Spleen (tissue), 11 donors: ENCODE measurements around the gene SGIP1. TPM values are rescaled to one million over a fixed set of nuclear protein-coding genes. Genes with fewer than 3 reads are reported as not detected.

Source experiments
- DNase-seq: peaks from one replicate; pipeline ENCODE4 v3.0.0-alpha.2; 2020
- H3K27ac ChIP-seq, 8 donors: fragments of 200-600 bp; sonication (generic) in 7 of 8; 1 replicate in 4 of 8; 2 replicates in 4 of 8; pipeline versions ENCODE4 v1.5.0 to v1.8.0; 2016 to 2021; ENCODE audit warnings: inconsistent platforms in 4 of 8, mild to moderate bottlenecking in 4 of 8, moderate library complexity in 1 of 8
- H3K27me3 ChIP-seq, 7 donors: fragments of 200-600 bp; sonication (generic) in 6 of 7; replicated peaks in 1 of 7; 1 replicate in 4 of 7; 2 replicates in 3 of 7; pipeline versions ENCODE4 v1.5.0 to v1.8.0; 2016 to 2021; ENCODE audit warnings: inconsistent platforms in 3 of 7, mild to moderate bottlenecking in 1 of 7
- H3K36me3 ChIP-seq, 6 donors: fragments of 200-600 bp; sonication (generic) in 5 of 6; 1 replicate in 4 of 6; 2 replicates in 2 of 6; pipeline versions ENCODE4 v1.5.0 to v1.8.0; 2016 to 2021; ENCODE audit warnings: inconsistent platforms in 2 of 6
- H3K4me1 ChIP-seq, 6 donors: fragments of 200-600 bp; sonication (generic) in 5 of 6; 1 replicate in 3 of 6; 2 replicates in 3 of 6; pipeline versions ENCODE4 v1.5.0 to v1.8.0; 2016 to 2021; ENCODE audit warnings: inconsistent platforms in 3 of 6
- H3K4me3 ChIP-seq, 8 donors: fragments of 200-600 bp; sonication (generic) in 7 of 8; 1 replicate in 4 of 8; 2 replicates in 4 of 8; pipeline versions ENCODE4 v1.5.0 to v1.8.0; 2016 to 2021; ENCODE audit warnings: inconsistent platforms in 4 of 8, mild to moderate bottlenecking in 4 of 8, moderate library complexity in 2 of 8
- H3K9me3 ChIP-seq, 8 donors: fragments of 200-600 bp; sonication (generic) in 7 of 8; 1 replicate in 4 of 8; 2 replicates in 4 of 8; pipeline versions ENCODE4 v1.5.0 to v1.8.0; 2016 to 2021; ENCODE audit warnings: inconsistent platforms in 4 of 8
- CTCF ChIP-seq, 11 experiments: fragments of 200-600 bp in 7 of 11; fragments of 450-650 bp in 4 of 11; sonication (generic) in 4 of 11; IDR thresholded peaks in 8 of 11; conservative IDR thresholded peaks in 3 of 11; 1 replicate in 7 of 11; 2 replicates in 4 of 11; pipeline versions ENCODE4 v1.4.0 to v1.8.0; 2016 to 2021; ENCODE audit warnings: antibody characterized with exemption in 11 of 11, inconsistent platforms in 4 of 11, mild to moderate bottlenecking in 1 of 11
- POLR2A ChIP-seq, 3 donors: fragments of 450-650 bp; IDR thresholded peaks; one replicate each; pipeline ENCODE4 v1.5.1; 2017; ENCODE audit warnings: antibody characterized with exemption in 3 of 3, mild to moderate bottlenecking in 1 of 3
- POLR2AphosphoS5 ChIP-seq, 3 donors: sonication (generic); formaldehyde crosslinking; IDR thresholded peaks; one replicate each; pipeline ENCODE4 v1.5.1; 2017; ENCODE audit warnings: antibody characterized with exemption in 3 of 3
- WGBS, 5 donors: extraction: QIAGEN DNeasy Blood & Tissue Kit in 3 of 5; methylation state at CpG; one replicate each; pipeline versions ENCODE4 v1.1.5 to v1.1.7; 2013 to 2018; 5-methylcytosine and 5-hydroxymethylcytosine counted together
- intact Hi-C: fragments of 100-400 bp; cut with DNase I; formaldehyde crosslinking; loops from one replicate; pipeline ENCODE4 v1.15.0; 2023; ENCODE audit warnings: low total_unique reads
- polyA plus RNA-seq, 3 donors: library from polyadenylated mRNA; stranded (reverse); fragments of 200-250 nt; gene quantifications; one replicate each; pipeline ENCODE4 v1.2.1, GENCODE V29; 2013
- total RNA-seq, 7 donors: library from RNA; depleted of rRNA in 3 of 7; stranded (reverse); fragments of >200 nt in 3 of 7; fragmentation: NEBNext Ultra II Directional in 4 of 7; extraction: Animal tissue kit (Norgen Biotek cat#: 25700) in 4 of 7; gene quantifications; one replicate each; pipeline versions ENCODE4 v1.1.0 to v1.2.1, GENCODE V29; 2016 to 2021
- donor health status: healthy with polysubstance abuse.
- donor health status: DM: no; HTN: no; CAD: no; lungs with moderate emphysema.
- donor health status: DM: no; HTN: no; CAD: no.
- donor health status: Bipolar disorder and iron deficiency.
- donor health status: healthy.
- donor health status: DM: no; HTN: no; CAD: no.
- donor health status: DM: yes; HTN: yes; CAD: no.

SGIP1 gene
- total and polyA plus RNA-seq, 10 donors, result 0.13 to 1.6 (median 0.74) TPM; not detected in 2

- no peak overlapping the region for H3K27ac ChIP-seq
- H3K4me3 ChIP-seq, result no peak overlapping the region
- H3K9me3 ChIP-seq, result no peaks in the 10 kb centered on the region
- no peaks in the 10 kb centered on the region for H3K36me3 ChIP-seq
- DNase-seq, result no peak
- WGBS, 5 donors, result 65 to 79% (median 77%) methylated on average over 8 of the region's 8 CpGs
- intact Hi-C loops, result no loop called here
- no peaks in the 10 kb centered on the region for H3K27me3 ChIP-seq
- H3K4me1 ChIP-seq, result no peaks in the 10 kb centered on the region
- TF ChIP-seq CTCF (IDR thresholded peaks at IDR 0.05 in 8 of 11, conservative IDR thresholded peaks at IDR 0.05 in 3 of 11), result no peak
- TF ChIP-seq POLR2A (IDR thresholded peaks at IDR 0.05), result no peak
- TF ChIP-seq POLR2AphosphoS5 (IDR thresholded peaks at IDR 0.05), result no peak
Measured at GRCh38 chr1:66542811-66543767, 9.1 kb downstream of the SGIP1 start.

DNA sequence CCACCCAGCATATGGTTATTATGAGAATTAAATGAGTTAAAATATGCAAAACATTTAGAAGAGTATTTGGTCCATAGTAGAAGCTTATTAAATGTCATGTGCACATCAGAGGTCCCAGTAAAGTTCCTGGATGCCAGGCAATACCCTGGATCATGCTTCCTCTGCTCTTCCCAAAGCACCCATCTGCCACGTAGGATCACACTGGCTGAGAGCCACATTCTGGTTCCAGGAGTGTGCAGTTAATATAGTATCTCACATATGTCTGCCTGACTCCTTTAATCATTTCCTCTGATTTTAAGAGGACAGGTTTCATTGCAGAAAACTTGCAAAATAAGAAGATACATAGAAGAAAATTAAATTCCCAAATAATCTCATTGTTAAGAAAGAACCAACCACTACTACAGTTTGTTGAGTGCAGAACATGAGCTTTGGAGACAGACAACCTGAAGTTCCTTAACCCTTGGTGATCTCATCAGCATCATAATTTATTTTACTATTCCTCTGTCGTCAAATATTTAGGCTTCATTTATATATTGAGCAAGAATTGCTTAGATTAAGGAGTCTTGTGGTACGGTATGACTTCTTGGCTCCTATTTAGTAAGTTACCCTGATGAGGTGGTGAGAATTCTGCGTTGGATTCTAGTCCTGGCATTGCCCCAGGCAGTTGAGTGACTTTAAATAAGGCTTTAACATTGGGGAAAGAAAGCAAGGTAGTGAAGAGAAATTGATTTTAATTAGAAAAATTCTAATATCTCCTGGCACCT is 12.3 kb downstream of the SGIP1 start:
- Histone ChIP-seq H3K4me1 (no peaks in the 10 kb centered on the region), H3K36me3 (no peaks in the 10 kb centered on the region), H3K4me3 (no peak overlapping the region), H3K27me3 (no peaks in the 10 kb centered on the region), H3K27ac (no peak overlapping the region), H3K9me3 (no peaks in the 10 kb centered on the region)
- no peak for DNase-seq
- TF ChIP-seq CTCF (IDR thresholded peaks at IDR 0.05 in 8 of 11, conservative IDR thresholded peaks at IDR 0.05 in 3 of 11) (no peak), POLR2AphosphoS5 (IDR thresholded peaks at IDR 0.05) (no peak), POLR2A (IDR thresholded peaks at IDR 0.05) (no peak)
- intact Hi-C loops, result no loop called here
- WGBS, 5 donors, result 47 to 81% (median 70%) methylated on average over 4 of the region's 4 CpGs

GRCh38 chr1:66549017-66549416 is 15.1 kb downstream of the SGIP1 start:
- Histone ChIP-seq H3K9me3 (no peaks in the 10 kb centered on the region), H3K27ac (no peak overlapping the region), H3K36me3 (no peaks in the 10 kb centered on the region), H3K27me3 (no peaks in the 10 kb centered on the region), H3K4me1 (no peaks in the 10 kb centered on the region), H3K4me3 (no peak overlapping the region)
- intact Hi-C loops, result no loop called here
- no peak for DNase-seq
- no peak for TF ChIP-seq CTCF (IDR thresholded peaks at IDR 0.05 in 8 of 11, conservative IDR thresholded peaks at IDR 0.05 in 3 of 11)
- TF ChIP-seq POLR2AphosphoS5 (IDR thresholded peaks at IDR 0.05), result no peak
- TF ChIP-seq POLR2A (IDR thresholded peaks at IDR 0.05), result no peak

GRCh38 chr1:66550243-66550642 is 16.3 kb downstream of the SGIP1 start:
- no peaks in the 10 kb centered on the region for H3K9me3 ChIP-seq
- H3K4me3 ChIP-seq, result no peak overlapping the region
- H3K27ac ChIP-seq, result no peak overlapping the region
- H3K4me1 ChIP-seq, result no peaks in the 10 kb centered on the region
- no peaks in the 10 kb centered on the region for H3K27me3 ChIP-seq
- no peak for TF ChIP-seq POLR2A (IDR thresholded peaks at IDR 0.05)
- TF ChIP-seq CTCF (IDR thresholded peaks at IDR 0.05 in 8 of 11, conservative IDR thresholded peaks at IDR 0.05 in 3 of 11), result no peak
- TF ChIP-seq POLR2AphosphoS5 (IDR thresholded peaks at IDR 0.05), result no peak
- H3K36me3 ChIP-seq, result no peaks in the 10 kb centered on the region
- intact Hi-C loops, result no loop called here
- DNase-seq, result no peak
- WGBS, 5 donors, result 85 to 100% (median 92%) methylated on average over 1 of the region's 1 CpG
